Mammary epithelial cell (primary cell): ENCODE data around the gene PTPN11.

Experiments used
- EZH2 ChIP-seq: IDR thresholded peaks from 2 replicates; pipeline ENCODE4 v1.6.1; 2012; ENCODE audit warnings: low read length, inconsistent platforms, borderline replicate concordance
- TF ChIP-seq, protein P1 (sequence below), 2 donors: IDR thresholded peaks in 1 of 2; conservative IDR thresholded peaks in 1 of 2; 2 replicates each; pipeline ENCODE4 v1.5.1; 2011 to 2012; ENCODE audit warnings: inconsistent platforms in 2 of 2, low read length in 2 of 2, mild to moderate bottlenecking in 2 of 2, control low read depth in 1 of 2, low read depth in 1 of 2; ENCODE audit not compliant: insufficient read depth in 1 of 2; ENCODE audit errors: extremely low read depth in 1 of 2

DNA sequence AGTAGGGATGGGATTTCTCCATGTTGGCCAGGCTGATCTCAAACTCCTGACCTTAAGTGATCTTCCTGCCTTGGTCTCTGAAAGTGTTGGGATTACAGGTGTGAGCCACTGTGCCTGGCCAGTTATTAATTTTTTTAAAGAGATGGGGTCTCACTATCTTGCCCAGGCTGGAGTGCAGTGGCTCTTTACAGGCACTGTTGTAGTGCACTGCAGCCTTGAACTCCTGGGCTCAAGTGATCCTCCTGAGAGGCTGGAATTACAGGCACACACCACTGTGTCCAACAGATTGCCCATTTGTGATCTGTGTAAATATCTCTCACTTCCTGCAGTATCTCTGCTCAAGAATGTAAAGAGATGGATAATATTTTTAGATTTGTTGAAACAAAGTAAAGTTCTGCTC, 45.9 kb downstream of the PTPN11 start:
- TF ChIP-seq, protein P1, sequence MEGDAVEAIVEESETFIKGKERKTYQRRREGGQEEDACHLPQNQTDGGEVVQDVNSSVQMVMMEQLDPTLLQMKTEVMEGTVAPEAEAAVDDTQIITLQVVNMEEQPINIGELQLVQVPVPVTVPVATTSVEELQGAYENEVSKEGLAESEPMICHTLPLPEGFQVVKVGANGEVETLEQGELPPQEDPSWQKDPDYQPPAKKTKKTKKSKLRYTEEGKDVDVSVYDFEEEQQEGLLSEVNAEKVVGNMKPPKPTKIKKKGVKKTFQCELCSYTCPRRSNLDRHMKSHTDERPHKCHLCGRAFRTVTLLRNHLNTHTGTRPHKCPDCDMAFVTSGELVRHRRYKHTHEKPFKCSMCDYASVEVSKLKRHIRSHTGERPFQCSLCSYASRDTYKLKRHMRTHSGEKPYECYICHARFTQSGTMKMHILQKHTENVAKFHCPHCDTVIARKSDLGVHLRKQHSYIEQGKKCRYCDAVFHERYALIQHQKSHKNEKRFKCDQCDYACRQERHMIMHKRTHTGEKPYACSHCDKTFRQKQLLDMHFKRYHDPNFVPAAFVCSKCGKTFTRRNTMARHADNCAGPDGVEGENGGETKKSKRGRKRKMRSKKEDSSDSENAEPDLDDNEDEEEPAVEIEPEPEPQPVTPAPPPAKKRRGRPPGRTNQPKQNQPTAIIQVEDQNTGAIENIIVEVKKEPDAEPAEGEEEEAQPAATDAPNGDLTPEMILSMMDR (conservative IDR thresholded peaks at IDR 0.05 in 1 of 2, IDR thresholded peaks at IDR 0.05 in 1 of 2; ENCODE audit: extremely low read depth in 1 of 2, insufficient read depth in 1 of 2, low read depth in 1 of 2, low read length in 2 of 2), result no peak
- TF ChIP-seq EZH2, result no peak
